Activated CD4-positive, CD25-positive, alpha-beta regulatory T cell (primary cell): ENCODE results near the gene TK2.
"Not testable (repeated sequence)": the region's sequence is repeated elsewhere in the genome, so short reads cannot be mapped to it uniquely, and the experiment has no call there.

ENCODE experiments used
- DNase-seq, 4 experiments: peaks; one replicate each; lab custom pipeline; 2025; lab: John Stamatoyannopoulos, UW

Gene TK2

GRCh38 chr16:66572356-66572755 is 22.4 kb upstream of the TK2 start:
- no peak for DNase-seq

GRCh38 chr16:66569827-66570405 is 20.0 kb upstream of the TK2 start:
- no peak for DNase-seq

GRCh38 chr16:66569131-66569530 is 19.2 kb upstream of the TK2 start:
- no peak for DNase-seq

- DNase-seq: no peak
These were observed 18.4 kb upstream of the TK2 start for GRCh38 chr16:66568355-66568754.

GRCh38 chr16:66567270-66567669 is 17.3 kb upstream of the TK2 start:
- DNase-seq: not testable (repeated sequence)

- no peak for DNase-seq
These were observed 16.4 kb upstream of the TK2 start, which contains the start of gene CMTM1 for GRCh38 chr16:66566051-66566901. Gene CMTM1, plus strand, starts transcription at chr16:66566439. Its CDS starts 75 bp downstream, at chr16:66566514.

GRCh38 chr16:66563574-66564334 is 13.8 kb upstream of the TK2 start:
- DNase-seq: no peak

- no peak for DNase-seq
These were observed 13.1 kb upstream of the TK2 start for GRCh38 chr16:66562986-66563385.

- DNase-seq: no peak
These were observed 12.5 kb upstream of the TK2 start for GRCh38 chr16:66562409-66562808.

- no peak for DNase-seq
These were observed 11.6 kb upstream of the TK2 start for GRCh38 chr16:66561381-66562080.

- no peak for DNase-seq
These were observed 10.2 kb upstream of the TK2 start for GRCh38 chr16:66560107-66560506.

GRCh38 chr16:66554495-66554894 is 4.6 kb upstream of the TK2 start:
- no peak for DNase-seq

- no peak for DNase-seq
These were observed 4.1 kb upstream of the TK2 start for GRCh38 chr16:66554021-66554420.

- no peak for DNase-seq
These were observed 3.3 kb upstream of the TK2 start for GRCh38 chr16:66553223-66553622.

GRCh38 chr16:66552286-66553177 is 2.6 kb upstream of the TK2 start, which contains the start of gene CKLF:
Gene CKLF, plus strand, starts transcription at chr16:66552576. Its CDS starts 140 bp downstream, at chr16:66552716.
- peak; percentile 76 to 84 (median 82) for DNase-seq

- DNase-seq: no peak
These were observed 1.9 kb upstream of the TK2 start for GRCh38 chr16:66551788-66552285.

- peak in 3 of 4 experiments; percentile 11 to 35 (median 11) for DNase-seq
These were observed 1.4 kb upstream of the TK2 start for GRCh38 chr16:66551348-66551759.

GRCh38 chr16:66548868-66549267 is 1.1 kb downstream of the TK2 start:
- DNase-seq: no peak

- no peak for DNase-seq
These were observed 1.9 kb downstream of the TK2 start for GRCh38 chr16:66548068-66548467.

GRCh38 chr16:66547101-66547989 is 2.6 kb downstream of the TK2 start:
- no peak for DNase-seq
